HCT116 (cell line): ENCODE results near the gene PPFIA2. TPM values are rescaled to one million over a fixed set of nuclear protein-coding genes. Genes with fewer than 3 reads are reported as not detected.

Experiments used
- ATAC-seq: fragments of 200-7000 bp; cut with Tn5 transposase; 2 replicates; pipeline ENCODE4 v1.9.1; 2020; ENCODE audit warnings: mild to moderate bottlenecking, moderate library complexity
- BruUV-seq: library from RNA; stranded (reverse); fragments of 400-500 nt; replicated peaks from 2 replicates; lab custom pipeline; 2021; lab: Mats Ljungman, UMichigan
- CTCF ChIA-PET: fragments of 300-600 bp; sonication (Branson Sonifier 250); formaldehyde crosslinking; loops from one replicate; lab custom pipeline; 2021; ENCODE audit warnings: antibody characterized with exemption; lab: Charles Lee
- POLR2A ChIA-PET: fragments of 300-600, 350-600 bp; sonication (Branson Sonifier 250); formaldehyde crosslinking; loops from one replicate; lab custom pipeline; 2021; ENCODE audit warnings: antibody characterized with exemption; lab: Charles Lee
- RAD21 ChIA-PET, 2 experiments: fragments of 300-600 bp; sonication (Branson Sonifier 250); formaldehyde crosslinking; loops; one replicate each; lab custom pipeline; 2023; ENCODE audit warnings: low total read pairs in 2 of 2; ENCODE audit not compliant: uncharacterized antibody in 2 of 2, unreplicated experiment in 2 of 2, low non-redundant PET in 1 of 2; lab: Charles Lee
- DNase-seq: peaks from one replicate; pipeline ENCODE4 v3.0.0-alpha.2; 2010; ENCODE audit warnings: low read depth, low spot score
- H2AFZ ChIP-seq: fragments of 200-600 bp; shearing (Covaris generic), sonication (generic); 2 replicates; pipeline ENCODE4 v1.6.1; 2017; ENCODE audit warnings: low read depth, mixed run types, mixed read lengths, antibody characterized with exemption, low read length; ENCODE audit not compliant: poor library complexity, severe bottlenecking
- H3K27ac ChIP-seq: 2 replicates; pipeline ENCODE4 v1.5.1; 2012; ENCODE audit warnings: low read depth, low read length
- H3K27me3 ChIP-seq: fragments of 200-600 bp; sonication (generic); 2 replicates; pipeline ENCODE4 v1.6.1; 2016; ENCODE audit warnings: mixed run types, low read length, mixed read lengths; ENCODE audit not compliant: insufficient read depth
- H3K36me3 ChIP-seq, 2 experiments: fragments of 200-500 bp in 1 of 2; fragments of 200-600 bp in 1 of 2; sonication (Bioruptor generic) in 1 of 2; sonication (generic) in 1 of 2; 2 replicates each; pipeline versions ENCODE4 v1.5.1 to v1.6.1; 2014 to 2016; ENCODE audit warnings: low read length in 2 of 2, inconsistent platforms in 1 of 2, mixed read lengths in 1 of 2, mixed run types in 1 of 2; ENCODE audit not compliant: insufficient read depth in 2 of 2, control insufficient read depth in 1 of 2
- H3K4me1 ChIP-seq, 2 experiments: fragments of 200-600 bp in 1 of 2; sonication (generic) in 1 of 2; 2 replicates each; pipeline versions ENCODE4 v1.5.1 to v1.6.1; 2012 to 2017; ENCODE audit warnings: low read length in 2 of 2, inconsistent platforms in 1 of 2, mild to moderate bottlenecking in 1 of 2, mixed read lengths in 1 of 2, mixed run types in 1 of 2, moderate library complexity in 1 of 2; ENCODE audit not compliant: insufficient read depth in 2 of 2, control insufficient read depth in 1 of 2
- H3K4me2 ChIP-seq: fragments of 200-600 bp; sonication (generic); 2 replicates; pipeline ENCODE4 v1.6.1; 2017; ENCODE audit warnings: mixed run types, low read length, mixed read lengths
- H3K4me3 ChIP-seq, 2 experiments: fragments of 200-600 bp in 1 of 2; sonication (generic) in 1 of 2; replicated peaks in 1 of 2; 2 replicates each; pipeline ENCODE4 v1.5.1; 2011 to 2016; ENCODE audit warnings: low read length in 2 of 2, control low read depth in 1 of 2, low read depth in 1 of 2, mild to moderate bottlenecking in 1 of 2, mixed read lengths in 1 of 2, mixed run types in 1 of 2
- H3K79me2 ChIP-seq: fragments of 200-600 bp; sonication (generic); 2 replicates; pipeline ENCODE4 v1.6.1; 2017; ENCODE audit warnings: mild to moderate bottlenecking, mixed run types, low read length, moderate library complexity, mixed read lengths; ENCODE audit not compliant: insufficient read depth
- H3K9ac ChIP-seq: fragments of 200-600 bp; sonication (generic); 2 replicates; pipeline ENCODE4 v1.6.1; 2016; ENCODE audit warnings: low read length, mixed read lengths
- H3K9me2 ChIP-seq: fragments of 200-600 bp; sonication (generic), shearing (Covaris generic); 2 replicates; pipeline ENCODE4 v1.6.1; 2017; ENCODE audit warnings: mixed run types, mild to moderate bottlenecking, moderate library complexity; ENCODE audit not compliant: insufficient read depth
- H3K9me3 ChIP-seq, 2 experiments: fragments of 200-500 bp in 1 of 2; fragments of 200-600 bp in 1 of 2; sonication (Bioruptor generic) in 1 of 2; sonication (generic) in 1 of 2; 2 replicates each; pipeline ENCODE4 v1.6.1; 2014 to 2017; ENCODE audit warnings: low read length in 2 of 2, mixed read lengths in 2 of 2, inconsistent platforms in 1 of 2, low read depth in 1 of 2, mild to moderate bottlenecking in 1 of 2, mixed run types in 1 of 2, moderate library complexity in 1 of 2; ENCODE audit not compliant: control insufficient read depth in 1 of 2, insufficient read depth in 1 of 2
- H4K20me1 ChIP-seq: fragments of 200-600 bp; sonication (generic), shearing (Covaris generic); 2 replicates; pipeline ENCODE4 v1.6.1; 2017; ENCODE audit warnings: mixed run types, mild to moderate bottlenecking, moderate library complexity; ENCODE audit not compliant: insufficient read depth
- CEBPB ChIP-seq: IDR thresholded peaks from 2 replicates; pipeline ENCODE4 v1.6.1; 2012; ENCODE audit warnings: low read depth
- EGR1 ChIP-seq: IDR thresholded peaks from 2 replicates; pipeline ENCODE4 v1.6.1; 2012; ENCODE audit warnings: low read depth
- ELF1 ChIP-seq: IDR thresholded peaks from 2 replicates; pipeline ENCODE4 v1.6.1; 2012; ENCODE audit warnings: low read depth, borderline replicate concordance
- EZH2 ChIP-seq: fragments of 200-600 bp; sonication (generic); IDR thresholded peaks from 2 replicates; pipeline ENCODE4 v1.6.1; 2017; ENCODE audit warnings: antibody characterized with exemption, mixed run types
- EZH2phosphoT487 ChIP-seq: fragments of 200-600 bp; IDR thresholded peaks from 2 replicates; pipeline ENCODE4 v1.6.1; 2018; ENCODE audit warnings: antibody characterized with exemption, borderline replicate concordance
- FOSL1 ChIP-seq: IDR thresholded peaks from 2 replicates; pipeline ENCODE4 v1.6.1; 2012; ENCODE audit warnings: low read depth
- JUND ChIP-seq: IDR thresholded peaks from 2 replicates; pipeline ENCODE4 v1.6.1; 2012
- POLR2A ChIP-seq: IDR thresholded peaks from 2 replicates; pipeline ENCODE4 v1.7.0; 2011; ENCODE audit warnings: borderline replicate concordance; ENCODE audit not compliant: insufficient read depth, insufficient read length; ENCODE audit errors: extremely low read depth
- RAD21 ChIP-seq: IDR thresholded peaks from 2 replicates; pipeline ENCODE4 v1.6.1; 2012; ENCODE audit warnings: low read depth, mild to moderate bottlenecking
- SP1 ChIP-seq: IDR thresholded peaks from 2 replicates; pipeline ENCODE4 v1.6.1; 2012; ENCODE audit warnings: low read depth
- SRF ChIP-seq: IDR thresholded peaks from 2 replicates; pipeline ENCODE4 v1.6.1; 2012; ENCODE audit warnings: low read depth
- YY1 ChIP-seq: IDR thresholded peaks from 2 replicates; pipeline ENCODE4 v1.6.1; 2011; ENCODE audit warnings: low read length, low read depth, moderate library complexity, mild to moderate bottlenecking; ENCODE audit not compliant: insufficient replicate concordance; ENCODE audit errors: extremely low read depth
- ZNF274 ChIP-seq: fragments of 200-500 bp; sonication (Bioruptor generic); IDR thresholded peaks from 2 replicates; pipeline ENCODE4 v1.6.1; 2014; ENCODE audit warnings: mild to moderate bottlenecking, low read depth, low read length, inconsistent platforms
- intact Hi-C: fragments of 100-400 bp; cut with micrococcal nuclease; formaldehyde crosslinking; loops from 2 replicates; pipeline ENCODE4 v1.10.0; 2022
- total RNA-seq: library from RNA; stranded (reverse); gene quantifications from one replicate; pipeline ENCODE4 v1.2.1, GENCODE V29; 2021; ENCODE audit not compliant: unreplicated experiment
- TF ChIP-seq, protein P1 (sequence below): IDR thresholded peaks from 2 replicates; pipeline ENCODE4 v1.6.1; 2011; ENCODE audit warnings: mild to moderate bottlenecking, low read length, moderate library complexity; ENCODE audit not compliant: insufficient replicate concordance; ENCODE audit errors: extremely low read depth
- TF ChIP-seq, protein P2 (sequence below), 3 experiments: fragments of 200-600 bp in 1 of 3; sonication (generic) in 1 of 3; IDR thresholded peaks in 2 of 3; conservative IDR thresholded peaks in 1 of 3; 2 replicates each; pipeline ENCODE4 v1.5.1; 2012 to 2017; ENCODE audit warnings: low read depth in 2 of 3, low read length in 2 of 3, antibody characterized with exemption in 1 of 3, borderline replicate concordance in 1 of 3, control low read depth in 1 of 3, mild to moderate bottlenecking in 1 of 3, mixed read lengths in 1 of 3, mixed run types in 1 of 3, moderate library complexity in 1 of 3; ENCODE audit not compliant: insufficient read depth in 1 of 3
- TF ChIP-seq, protein P3 (sequence below): IDR thresholded peaks from 2 replicates; pipeline ENCODE4 v1.6.1; 2012; ENCODE audit warnings: low read depth
- TF ChIP-seq, protein P4 (sequence below): IDR thresholded peaks from 2 replicates; pipeline ENCODE4 v1.6.1; 2012
- TF ChIP-seq, protein P5 (sequence below): IDR thresholded peaks from 2 replicates; pipeline ENCODE4 v1.6.1; 2012

PPFIA2 gene
- total RNA-seq, 1 experiment from 2014 or later, result not detected

DNA sequence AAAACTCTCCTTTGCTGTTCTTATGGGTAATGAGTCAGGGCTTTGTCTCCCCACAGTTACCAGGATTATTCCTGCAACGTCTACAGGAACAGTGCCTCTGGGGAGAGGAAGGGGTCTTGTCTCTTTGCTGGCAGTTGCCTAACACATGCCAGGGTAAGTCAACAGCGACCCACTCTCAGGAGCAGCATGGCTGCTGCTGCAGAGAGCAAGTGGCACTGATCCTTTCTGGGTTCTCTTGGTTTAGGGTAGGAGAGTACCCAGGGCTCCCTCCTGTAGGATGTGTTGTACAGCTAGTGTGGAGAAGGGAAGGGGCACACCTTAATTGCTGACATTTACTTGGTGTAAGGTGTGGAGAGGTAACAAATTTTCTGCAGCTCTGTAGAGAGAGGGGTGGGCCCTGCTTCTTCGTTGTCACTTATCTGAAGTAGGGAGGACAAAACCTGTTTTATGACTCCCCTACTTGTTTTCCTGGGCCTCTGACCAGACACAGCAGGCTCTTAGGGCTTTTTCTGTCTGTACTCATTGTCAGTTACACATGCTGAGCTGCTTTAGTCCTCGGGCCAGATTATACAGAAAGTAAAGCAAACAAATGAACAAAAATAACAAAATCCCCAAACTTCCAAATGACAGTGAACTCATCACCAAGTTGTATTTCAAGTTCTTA, 513.1 kb downstream of the PPFIA2 start:
- Histone ChIP-seq H4K20me1 (no peaks in the 10 kb centered on the region), H3K4me3 (no peak overlapping the region), H3K9me3 (no peaks in the 10 kb centered on the region), H3K36me3 (no peaks in the 10 kb centered on the region), H3K9ac (no peak overlapping the region), H3K9me2 (no peaks in the 10 kb centered on the region), H3K4me2 (no peak overlapping the region), H3K27me3 (peaks cover 6% of the 10 kb centered on the region; the same call in 1 of the 2 replicates), H3K27ac (no peak overlapping the region), H2AFZ (no peak overlapping the region), H3K4me1 (no peaks in the 10 kb centered on the region), H3K79me2 (no peaks in the 10 kb centered on the region)
- TF ChIP-seq EZH2phosphoT487, result no peak
- TF ChIP-seq, protein P1, sequence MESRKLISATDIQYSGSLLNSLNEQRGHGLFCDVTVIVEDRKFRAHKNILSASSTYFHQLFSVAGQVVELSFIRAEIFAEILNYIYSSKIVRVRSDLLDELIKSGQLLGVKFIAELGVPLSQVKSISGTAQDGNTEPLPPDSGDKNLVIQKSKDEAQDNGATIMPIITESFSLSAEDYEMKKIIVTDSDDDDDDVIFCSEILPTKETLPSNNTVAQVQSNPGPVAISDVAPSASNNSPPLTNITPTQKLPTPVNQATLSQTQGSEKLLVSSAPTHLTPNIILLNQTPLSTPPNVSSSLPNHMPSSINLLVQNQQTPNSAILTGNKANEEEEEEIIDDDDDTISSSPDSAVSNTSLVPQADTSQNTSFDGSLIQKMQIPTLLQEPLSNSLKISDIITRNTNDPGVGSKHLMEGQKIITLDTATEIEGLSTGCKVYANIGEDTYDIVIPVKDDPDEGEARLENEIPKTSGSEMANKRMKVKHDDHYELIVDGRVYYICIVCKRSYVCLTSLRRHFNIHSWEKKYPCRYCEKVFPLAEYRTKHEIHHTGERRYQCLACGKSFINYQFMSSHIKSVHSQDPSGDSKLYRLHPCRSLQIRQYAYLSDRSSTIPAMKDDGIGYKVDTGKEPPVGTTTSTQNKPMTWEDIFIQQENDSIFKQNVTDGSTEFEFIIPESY, result no peak
- TF ChIP-seq POLR2A, result no peak
- TF ChIP-seq, protein P2, sequence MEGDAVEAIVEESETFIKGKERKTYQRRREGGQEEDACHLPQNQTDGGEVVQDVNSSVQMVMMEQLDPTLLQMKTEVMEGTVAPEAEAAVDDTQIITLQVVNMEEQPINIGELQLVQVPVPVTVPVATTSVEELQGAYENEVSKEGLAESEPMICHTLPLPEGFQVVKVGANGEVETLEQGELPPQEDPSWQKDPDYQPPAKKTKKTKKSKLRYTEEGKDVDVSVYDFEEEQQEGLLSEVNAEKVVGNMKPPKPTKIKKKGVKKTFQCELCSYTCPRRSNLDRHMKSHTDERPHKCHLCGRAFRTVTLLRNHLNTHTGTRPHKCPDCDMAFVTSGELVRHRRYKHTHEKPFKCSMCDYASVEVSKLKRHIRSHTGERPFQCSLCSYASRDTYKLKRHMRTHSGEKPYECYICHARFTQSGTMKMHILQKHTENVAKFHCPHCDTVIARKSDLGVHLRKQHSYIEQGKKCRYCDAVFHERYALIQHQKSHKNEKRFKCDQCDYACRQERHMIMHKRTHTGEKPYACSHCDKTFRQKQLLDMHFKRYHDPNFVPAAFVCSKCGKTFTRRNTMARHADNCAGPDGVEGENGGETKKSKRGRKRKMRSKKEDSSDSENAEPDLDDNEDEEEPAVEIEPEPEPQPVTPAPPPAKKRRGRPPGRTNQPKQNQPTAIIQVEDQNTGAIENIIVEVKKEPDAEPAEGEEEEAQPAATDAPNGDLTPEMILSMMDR (IDR thresholded peaks at IDR 0.05 in 2 of 3, conservative IDR thresholded peaks at IDR 0.05 in 1 of 3; ENCODE audit: borderline replicate concordance in 1 of 3, insufficient read depth in 1 of 3, low read depth in 2 of 3, low read length in 2 of 3), result no peak
- TF ChIP-seq ELF1, result no peak
- TF ChIP-seq CEBPB, result no peak
- TF ChIP-seq, protein P3, sequence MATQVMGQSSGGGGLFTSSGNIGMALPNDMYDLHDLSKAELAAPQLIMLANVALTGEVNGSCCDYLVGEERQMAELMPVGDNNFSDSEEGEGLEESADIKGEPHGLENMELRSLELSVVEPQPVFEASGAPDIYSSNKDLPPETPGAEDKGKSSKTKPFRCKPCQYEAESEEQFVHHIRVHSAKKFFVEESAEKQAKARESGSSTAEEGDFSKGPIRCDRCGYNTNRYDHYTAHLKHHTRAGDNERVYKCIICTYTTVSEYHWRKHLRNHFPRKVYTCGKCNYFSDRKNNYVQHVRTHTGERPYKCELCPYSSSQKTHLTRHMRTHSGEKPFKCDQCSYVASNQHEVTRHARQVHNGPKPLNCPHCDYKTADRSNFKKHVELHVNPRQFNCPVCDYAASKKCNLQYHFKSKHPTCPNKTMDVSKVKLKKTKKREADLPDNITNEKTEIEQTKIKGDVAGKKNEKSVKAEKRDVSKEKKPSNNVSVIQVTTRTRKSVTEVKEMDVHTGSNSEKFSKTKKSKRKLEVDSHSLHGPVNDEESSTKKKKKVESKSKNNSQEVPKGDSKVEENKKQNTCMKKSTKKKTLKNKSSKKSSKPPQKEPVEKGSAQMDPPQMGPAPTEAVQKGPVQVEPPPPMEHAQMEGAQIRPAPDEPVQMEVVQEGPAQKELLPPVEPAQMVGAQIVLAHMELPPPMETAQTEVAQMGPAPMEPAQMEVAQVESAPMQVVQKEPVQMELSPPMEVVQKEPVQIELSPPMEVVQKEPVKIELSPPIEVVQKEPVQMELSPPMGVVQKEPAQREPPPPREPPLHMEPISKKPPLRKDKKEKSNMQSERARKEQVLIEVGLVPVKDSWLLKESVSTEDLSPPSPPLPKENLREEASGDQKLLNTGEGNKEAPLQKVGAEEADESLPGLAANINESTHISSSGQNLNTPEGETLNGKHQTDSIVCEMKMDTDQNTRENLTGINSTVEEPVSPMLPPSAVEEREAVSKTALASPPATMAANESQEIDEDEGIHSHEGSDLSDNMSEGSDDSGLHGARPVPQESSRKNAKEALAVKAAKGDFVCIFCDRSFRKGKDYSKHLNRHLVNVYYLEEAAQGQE, result no peak
- no peak for TF ChIP-seq YY1
- TF ChIP-seq RAD21, result no peak
- TF ChIP-seq EGR1, result no peak
- no peak for TF ChIP-seq FOSL1
- TF ChIP-seq, protein P4, sequence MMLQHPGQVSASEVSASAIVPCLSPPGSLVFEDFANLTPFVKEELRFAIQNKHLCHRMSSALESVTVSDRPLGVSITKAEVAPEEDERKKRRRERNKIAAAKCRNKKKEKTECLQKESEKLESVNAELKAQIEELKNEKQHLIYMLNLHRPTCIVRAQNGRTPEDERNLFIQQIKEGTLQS, result no peak
- no peak for TF ChIP-seq JUND
- no peak for TF ChIP-seq SP1
- TF ChIP-seq SRF, result no peak
- TF ChIP-seq, protein P5, sequence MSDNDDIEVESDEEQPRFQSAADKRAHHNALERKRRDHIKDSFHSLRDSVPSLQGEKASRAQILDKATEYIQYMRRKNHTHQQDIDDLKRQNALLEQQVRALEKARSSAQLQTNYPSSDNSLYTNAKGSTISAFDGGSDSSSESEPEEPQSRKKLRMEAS, result no peak
- TF ChIP-seq ZNF274, result no peak
- no peak for TF ChIP-seq EZH2
- BruUV-seq, result no TSS peak
- ChIA-PET POLR2A (no interaction called here), CTCF (no interaction called here), RAD21 (no interaction called here)
- ATAC-seq, result no peak; the same call in 1 of the 2 replicates
- DNase-seq, result no peak
- intact Hi-C loops, result no loop called here
